Astrocyte (in vitro differentiated cells and primary cell): ENCODE results near the gene MRPL43. TPM values are rescaled to one million over a fixed set of nuclear protein-coding genes. Genes with fewer than 3 reads are reported as not detected.

Experiments used
- DNase-seq: peaks from one replicate; pipeline ENCODE4 v3.0.0-alpha.2; 2010; ENCODE audit warnings: low read depth
- FAIRE-seq: peaks from 2 replicates; lab custom pipeline; 2011; peaks lifted over from hg19 to GRCh38; lab: Jason Lieb, UNC
- H2AFZ ChIP-seq: 2 replicates; pipeline ENCODE4 v1.6.0; 2012; ENCODE audit warnings: low read depth, low read length, inconsistent platforms
- H3K27ac ChIP-seq: 2 replicates; pipeline ENCODE4 v1.5.1; 2011; ENCODE audit warnings: low read depth, low read length, inconsistent platforms
- H3K27me3 ChIP-seq: 2 replicates; pipeline ENCODE4 v1.6.0; 2011; ENCODE audit warnings: low read length, inconsistent platforms; ENCODE audit not compliant: insufficient read depth
- H3K36me3 ChIP-seq: 2 replicates; pipeline ENCODE4 v1.5.1; 2011; ENCODE audit warnings: low read length, inconsistent platforms; ENCODE audit not compliant: insufficient read depth
- H3K4me1 ChIP-seq: 2 replicates; pipeline ENCODE4 v1.5.1; 2011; ENCODE audit warnings: low read length, inconsistent platforms; ENCODE audit not compliant: insufficient read depth
- H3K4me2 ChIP-seq: 2 replicates; pipeline ENCODE4 v1.6.0; 2012; ENCODE audit warnings: low read length, inconsistent platforms
- H3K4me3 ChIP-seq: 2 replicates; pipeline ENCODE4 v1.5.1; 2011; ENCODE audit warnings: low read depth, mild to moderate bottlenecking, low read length, inconsistent platforms; ENCODE audit not compliant: insufficient read depth
- H3K79me2 ChIP-seq: 2 replicates; pipeline ENCODE4 v1.6.0; 2012; ENCODE audit warnings: mild to moderate bottlenecking, low read length, inconsistent platforms; ENCODE audit not compliant: insufficient read depth
- H3K9ac ChIP-seq: 2 replicates; pipeline ENCODE4 v1.6.0; 2012; ENCODE audit warnings: mild to moderate bottlenecking, low read length, inconsistent platforms
- H3K9me3 ChIP-seq: 2 replicates; pipeline ENCODE4 v1.5.1; 2012; ENCODE audit warnings: low read depth, mild to moderate bottlenecking, low read length, inconsistent platforms; ENCODE audit not compliant: insufficient read depth
- H4K20me1 ChIP-seq: 2 replicates; pipeline ENCODE4 v1.6.0; 2012; ENCODE audit warnings: low read length, inconsistent platforms; ENCODE audit not compliant: insufficient read depth
- H3K27ac Mint-ChIP-seq: one replicate; pipeline ENCODE4 v1.8.0; 2021; ENCODE audit warnings: mild to moderate bottlenecking, mixed read lengths; ENCODE audit not compliant: unreplicated experiment
- H3K27me3 Mint-ChIP-seq: one replicate; pipeline ENCODE4 v1.8.0; 2021; ENCODE audit warnings: low read depth, mixed read lengths; ENCODE audit not compliant: unreplicated experiment
- H3K36me3 Mint-ChIP-seq: one replicate; pipeline ENCODE4 v1.8.0; 2021; ENCODE audit warnings: low read depth, mixed read lengths; ENCODE audit not compliant: unreplicated experiment
- H3K4me1 Mint-ChIP-seq: one replicate; pipeline ENCODE4 v1.8.0; 2021; ENCODE audit warnings: low read depth, mixed read lengths; ENCODE audit not compliant: unreplicated experiment
- H3K4me3 Mint-ChIP-seq: one replicate; pipeline ENCODE4 v1.8.0; 2021; ENCODE audit warnings: mild to moderate bottlenecking, moderate library complexity, mixed read lengths; ENCODE audit not compliant: unreplicated experiment
- H3K9me3 Mint-ChIP-seq: one replicate; pipeline ENCODE4 v1.8.0; 2021; ENCODE audit warnings: mild to moderate bottlenecking, mixed read lengths; ENCODE audit not compliant: unreplicated experiment
- EZH2 ChIP-seq: IDR thresholded peaks from 2 replicates; pipeline ENCODE4 v1.6.1; 2012; ENCODE audit warnings: mild to moderate bottlenecking, low read length, inconsistent platforms; ENCODE audit not compliant: insufficient read depth
- total RNA-seq: library from RNA; stranded (reverse); gene quantifications from 2 replicates; pipeline ENCODE4 v1.2.1, GENCODE V29; 2021
- TF ChIP-seq, protein P1 (sequence below): IDR thresholded peaks from 2 replicates; pipeline ENCODE4 v1.5.1; 2011; ENCODE audit warnings: low read depth, mild to moderate bottlenecking, inconsistent platforms, low read length, moderate library complexity; ENCODE audit not compliant: insufficient read depth

The MRPL43 gene
- total RNA-seq, 1 donor from 2014 or later: 61.3 TPM

DNA sequence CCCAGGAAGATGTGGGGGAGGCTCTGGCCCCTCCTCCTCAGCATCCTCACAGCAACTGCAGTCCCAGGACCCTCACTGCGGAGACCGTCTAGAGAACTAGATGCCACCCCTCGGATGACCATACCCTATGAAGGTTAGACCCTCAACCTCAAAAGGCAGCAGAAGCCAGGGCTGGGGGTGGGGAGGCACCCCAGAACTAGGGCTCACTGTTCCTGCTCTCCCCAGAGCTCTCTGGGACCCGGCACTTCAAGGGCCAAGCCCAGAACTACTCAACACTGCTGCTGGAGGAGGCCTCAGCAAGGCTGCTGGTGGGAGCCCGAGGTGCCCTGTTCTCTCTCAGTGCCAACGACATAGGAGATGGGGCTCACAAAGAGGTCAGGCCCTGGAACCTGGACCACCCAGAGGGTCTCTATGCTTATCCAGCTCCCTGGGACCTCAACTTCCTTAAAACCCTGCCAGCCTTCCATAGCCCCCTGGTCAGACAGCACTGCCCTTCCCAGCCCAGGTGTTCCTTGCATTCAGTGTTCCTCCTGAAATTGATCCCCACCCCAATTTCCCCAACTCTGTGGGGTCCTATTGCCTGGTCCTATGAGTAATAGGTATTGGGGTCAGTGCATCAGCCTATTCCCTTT is 14.3 kb downstream of the MRPL43 start:
- no peak overlapping the region for H3K4me2 ChIP-seq
- no peaks in the 10 kb centered on the region for H3K9me3 ChIP-seq
- no peaks in the 10 kb centered on the region for H3K36me3 ChIP-seq
- peaks cover 10% of the 10 kb centered on the region for H3K4me1 Mint-ChIP-seq
- no peak overlapping the region for H3K27ac Mint-ChIP-seq
- no peaks in the 10 kb centered on the region for H3K79me2 ChIP-seq
- no peak for DNase-seq
- FAIRE-seq: no peak
- no peaks in the 10 kb centered on the region for H4K20me1 ChIP-seq
- H3K36me3 Mint-ChIP-seq: peaks cover 2% of the 10 kb centered on the region
- no peaks in the 10 kb centered on the region for H3K27me3 Mint-ChIP-seq
- H3K27ac ChIP-seq: no peak overlapping the region
- H3K4me3 ChIP-seq: no peak overlapping the region
- peaks cover 8% of the 10 kb centered on the region for H3K4me1 ChIP-seq
- no peaks in the 10 kb centered on the region for H3K9me3 Mint-ChIP-seq
- no peak overlapping the region for H2AFZ ChIP-seq
- H3K4me3 Mint-ChIP-seq: peak overlapping the region; percentile 50
- no peaks in the 10 kb centered on the region for H3K27me3 ChIP-seq
- H3K9ac ChIP-seq: no peak overlapping the region
- TF ChIP-seq, protein P1, sequence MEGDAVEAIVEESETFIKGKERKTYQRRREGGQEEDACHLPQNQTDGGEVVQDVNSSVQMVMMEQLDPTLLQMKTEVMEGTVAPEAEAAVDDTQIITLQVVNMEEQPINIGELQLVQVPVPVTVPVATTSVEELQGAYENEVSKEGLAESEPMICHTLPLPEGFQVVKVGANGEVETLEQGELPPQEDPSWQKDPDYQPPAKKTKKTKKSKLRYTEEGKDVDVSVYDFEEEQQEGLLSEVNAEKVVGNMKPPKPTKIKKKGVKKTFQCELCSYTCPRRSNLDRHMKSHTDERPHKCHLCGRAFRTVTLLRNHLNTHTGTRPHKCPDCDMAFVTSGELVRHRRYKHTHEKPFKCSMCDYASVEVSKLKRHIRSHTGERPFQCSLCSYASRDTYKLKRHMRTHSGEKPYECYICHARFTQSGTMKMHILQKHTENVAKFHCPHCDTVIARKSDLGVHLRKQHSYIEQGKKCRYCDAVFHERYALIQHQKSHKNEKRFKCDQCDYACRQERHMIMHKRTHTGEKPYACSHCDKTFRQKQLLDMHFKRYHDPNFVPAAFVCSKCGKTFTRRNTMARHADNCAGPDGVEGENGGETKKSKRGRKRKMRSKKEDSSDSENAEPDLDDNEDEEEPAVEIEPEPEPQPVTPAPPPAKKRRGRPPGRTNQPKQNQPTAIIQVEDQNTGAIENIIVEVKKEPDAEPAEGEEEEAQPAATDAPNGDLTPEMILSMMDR: no peak
- TF ChIP-seq EZH2: no peak

DNA sequence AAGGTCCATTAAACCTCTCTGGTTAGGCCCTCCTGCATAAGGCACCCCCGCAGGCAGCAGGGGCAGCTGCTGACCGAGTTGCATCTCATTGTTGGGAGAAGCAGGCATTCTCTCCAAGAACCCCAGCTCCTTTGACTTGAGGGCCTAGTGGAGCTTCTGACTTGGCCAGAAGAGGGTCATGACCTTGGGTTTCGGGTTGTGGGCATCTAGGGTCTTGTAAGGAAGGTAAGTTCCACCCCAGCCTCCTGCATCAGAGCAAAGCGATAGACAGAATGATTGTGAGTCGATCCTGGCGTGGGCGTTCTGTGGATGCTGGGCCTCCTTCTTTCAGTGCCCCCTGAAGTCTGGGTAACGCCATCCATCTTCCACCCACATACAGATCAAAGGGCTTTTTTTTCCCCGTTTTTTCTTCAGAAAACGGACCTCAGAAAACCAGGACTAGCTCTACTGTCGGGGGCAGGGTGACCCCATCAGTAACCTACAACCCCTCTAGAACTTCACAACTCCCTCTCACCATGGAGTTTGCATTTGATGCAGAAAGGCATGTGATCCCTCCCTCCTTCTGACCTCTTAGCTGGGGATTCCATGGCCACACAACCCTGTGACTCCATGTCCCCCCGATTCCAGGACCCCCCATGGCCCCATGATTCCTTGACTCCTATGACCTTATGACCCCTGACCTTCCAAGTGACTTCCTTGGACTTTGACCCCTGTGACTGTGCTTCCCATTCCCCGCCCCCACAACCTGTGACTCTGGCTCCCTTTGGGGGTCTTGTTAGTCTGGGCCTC is 15.0 kb downstream of the MRPL43 start:
- FAIRE-seq (no peak), DNase-seq (no peak)
- Histone ChIP-seq H3K9ac (no peak overlapping the region), H3K4me1 (peaks cover 8% of the 10 kb centered on the region), H3K4me3 (no peak overlapping the region), H4K20me1 (no peaks in the 10 kb centered on the region), H3K36me3 (no peaks in the 10 kb centered on the region), H3K27ac (no peak overlapping the region), H3K27me3 (no peaks in the 10 kb centered on the region), H3K9me3 (no peaks in the 10 kb centered on the region), H3K79me2 (no peaks in the 10 kb centered on the region), H3K4me2 (no peak overlapping the region), H2AFZ (no peak overlapping the region)
- H3K27me3 Mint-ChIP-seq: no peaks in the 10 kb centered on the region
- H3K27ac Mint-ChIP-seq: no peak overlapping the region
- H3K4me3 Mint-ChIP-seq: peak overlapping the region; percentile 50
- TF ChIP-seq, protein P1: no peak
- no peak for TF ChIP-seq EZH2
- H3K36me3 Mint-ChIP-seq: peaks cover 2% of the 10 kb centered on the region
- peaks cover 10% of the 10 kb centered on the region for H3K4me1 Mint-ChIP-seq
- no peaks in the 10 kb centered on the region for H3K9me3 Mint-ChIP-seq
